Measurements from ENCODE around the gene SLC38A8.

Gene SLC38A8

GRCh38 chr16:84042308-84042878 is at the start of gene SLC38A8:
Gene SLC38A8 (minus strand): TSS chr16:84042795. CDS start chr16:84042157, 638 bp downstream.
- DNase-seq (ENCODE audit: low spot score): no peak

DNA sequence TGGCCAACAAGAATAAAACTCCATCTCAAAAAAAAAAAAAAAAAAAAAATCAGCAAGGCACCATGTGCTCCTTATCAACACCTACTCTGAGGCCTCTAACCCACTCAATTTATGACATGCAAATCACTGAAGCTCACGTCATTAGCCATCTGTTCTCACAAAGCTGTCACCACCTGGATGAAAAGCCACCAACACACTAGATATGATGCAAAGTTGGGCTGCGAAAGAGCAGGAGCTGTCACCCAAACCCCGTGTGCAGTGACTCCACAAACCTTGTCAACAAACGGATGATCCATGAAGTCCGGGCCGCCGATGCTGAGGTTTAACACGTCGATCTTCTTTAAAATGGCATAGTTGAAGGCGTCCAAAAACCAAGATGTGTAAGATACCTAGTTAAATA is 48.9 kb upstream of the SLC38A8 start:
- DNase-seq (ENCODE audit: low spot score): no peak

GRCh38 chr16:84090211-84090610 is 47.6 kb upstream of the SLC38A8 start:
- DNase-seq (ENCODE audit: low spot score): no peak

DNA sequence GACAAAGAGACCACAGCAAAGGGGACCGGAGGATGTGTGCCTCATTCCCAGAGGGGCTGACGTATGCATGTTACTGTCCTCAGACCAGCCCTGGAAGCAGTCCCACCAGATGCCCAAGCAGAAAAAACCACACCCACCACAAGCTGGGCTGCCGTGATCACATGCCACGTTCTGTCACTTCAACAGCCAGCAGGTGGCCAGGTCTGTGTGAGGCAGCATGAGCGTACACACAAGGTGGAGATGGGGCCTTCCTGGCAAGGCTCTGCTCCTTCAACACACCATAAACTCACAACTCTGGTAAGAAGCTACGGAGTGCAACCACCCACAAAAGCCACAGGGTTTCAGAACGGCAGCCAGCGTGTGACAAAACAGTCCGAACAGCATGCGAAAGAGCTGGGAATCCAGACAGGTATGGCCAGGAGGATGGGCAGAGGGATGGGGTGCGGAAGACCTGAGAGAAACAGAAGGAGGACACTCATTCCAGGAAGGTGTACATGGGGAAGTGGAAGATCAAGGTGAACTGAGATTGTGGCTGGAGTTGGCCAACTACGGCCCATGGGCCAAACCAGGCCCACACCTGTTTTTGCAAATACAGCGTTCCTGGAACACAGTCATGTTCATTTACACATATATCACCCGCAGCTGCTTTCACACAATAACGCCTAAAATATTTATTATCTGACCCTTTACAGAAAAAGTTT is 46.2 kb upstream of the SLC38A8 start:
- peak; percentile 33 for DNase-seq (ENCODE audit: low spot score)

- no peak for DNase-seq (ENCODE audit: low spot score)
These were observed 45.0 kb upstream of the SLC38A8 start for GRCh38 chr16:84087466-84088151.

DNA sequence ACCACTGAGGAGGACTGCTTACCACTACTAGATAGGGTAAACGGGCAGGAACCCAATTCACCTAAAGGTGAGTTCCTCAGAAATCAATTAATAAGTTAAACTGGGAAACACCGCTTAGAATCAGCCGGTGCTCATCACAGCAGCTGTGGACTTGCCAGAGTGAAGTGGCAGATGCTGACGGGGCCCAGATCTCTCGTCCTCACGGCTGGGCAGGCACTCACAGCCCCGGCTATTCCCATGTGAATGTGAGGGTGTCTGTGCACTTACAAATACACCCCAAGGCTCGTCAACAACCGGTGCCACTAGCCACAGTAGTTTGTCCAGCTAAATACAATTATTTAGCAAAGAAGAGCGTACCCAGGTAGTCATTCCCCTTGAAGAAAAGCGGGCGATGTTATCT is 44.4 kb upstream of the SLC38A8 start:
- no peak for DNase-seq (ENCODE audit: low spot score)

GRCh38 chr16:84086341-84086740 is 43.7 kb upstream of the SLC38A8 start:
- DNase-seq (ENCODE audit: low spot score): no peak

DNA sequence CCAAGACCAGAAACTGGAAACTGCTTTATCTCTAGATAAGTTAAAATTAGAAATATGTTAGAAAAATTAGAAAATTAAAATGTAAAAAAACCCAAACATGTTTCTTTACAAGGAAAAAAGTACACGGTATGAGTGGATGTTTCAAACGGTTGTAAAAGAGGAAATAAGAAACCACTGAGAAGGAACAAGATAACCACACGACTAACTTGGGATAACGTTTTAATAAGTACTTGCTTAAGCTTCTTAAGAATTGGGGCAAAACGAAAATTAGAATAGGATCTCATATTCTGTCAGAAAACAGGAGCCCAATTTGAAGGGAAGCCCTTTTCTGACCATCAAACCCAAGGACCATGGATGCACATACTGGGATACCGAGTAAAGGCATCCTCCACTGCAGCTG is 43.2 kb upstream of the SLC38A8 start:
- no peak for DNase-seq (ENCODE audit: low spot score)

GRCh38 chr16:84085271-84085667 is 42.7 kb upstream of the SLC38A8 start:
- no peak for DNase-seq (ENCODE audit: low spot score)

- DNase-seq (ENCODE audit: low spot score): peak; percentile 73
These were observed 42.1 kb upstream of the SLC38A8 start for GRCh38 chr16:84084570-84085270.

GRCh38 chr16:84082835-84083569 is 40.4 kb upstream of the SLC38A8 start:
- no peak for DNase-seq (ENCODE audit: low spot score)

DNA sequence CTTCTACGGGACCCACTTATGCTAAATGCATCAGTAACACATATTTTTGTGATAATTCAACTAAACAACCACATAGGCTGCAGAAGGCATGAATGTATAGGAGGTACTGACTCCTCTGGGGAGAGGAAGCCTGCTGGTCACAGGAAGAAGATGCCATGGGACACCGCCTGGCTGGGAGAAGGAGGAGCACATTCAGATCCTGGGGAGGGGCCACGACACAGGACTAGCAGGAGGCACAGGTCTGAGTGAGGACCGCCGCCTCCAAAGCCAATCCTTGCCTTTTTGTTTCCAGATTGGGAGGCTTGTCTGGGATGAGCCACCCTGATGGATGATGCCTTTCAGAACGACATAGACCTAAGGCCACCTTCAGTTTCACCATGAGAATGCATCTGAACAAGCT is 39.5 kb upstream of the SLC38A8 start:
- no peak for DNase-seq (ENCODE audit: low spot score)

DNA sequence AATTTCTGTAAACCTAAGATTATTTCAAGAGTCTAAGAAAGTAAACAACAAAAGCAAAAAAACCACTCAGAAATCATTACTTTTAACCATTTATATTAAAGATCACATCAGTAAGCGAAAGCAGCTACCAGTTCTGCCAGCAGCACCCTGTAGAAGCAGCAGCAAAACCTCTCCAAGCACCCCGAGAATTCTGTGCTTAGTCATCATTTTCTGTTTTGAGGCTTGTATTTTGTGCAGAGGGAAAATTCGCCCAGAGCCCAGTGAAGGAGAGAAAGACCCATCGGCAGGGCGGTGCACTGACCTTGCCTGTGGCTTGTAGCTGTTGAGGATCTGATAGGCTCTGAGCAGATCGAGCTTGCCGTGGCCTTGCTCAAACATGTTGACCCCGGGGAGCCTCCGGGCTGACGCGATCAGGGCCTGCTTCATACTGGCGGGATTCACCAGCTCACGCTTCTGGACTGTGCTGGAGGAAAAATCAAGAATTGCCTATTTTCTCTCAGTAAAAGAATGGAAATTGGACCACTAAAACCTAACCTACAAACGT is 38.9 kb upstream of the SLC38A8 start:
- no peak for DNase-seq (ENCODE audit: low spot score)

- DNase-seq (ENCODE audit: low spot score): no peak
These were observed 38.2 kb upstream of the SLC38A8 start for GRCh38 chr16:84080813-84081212.

DNA sequence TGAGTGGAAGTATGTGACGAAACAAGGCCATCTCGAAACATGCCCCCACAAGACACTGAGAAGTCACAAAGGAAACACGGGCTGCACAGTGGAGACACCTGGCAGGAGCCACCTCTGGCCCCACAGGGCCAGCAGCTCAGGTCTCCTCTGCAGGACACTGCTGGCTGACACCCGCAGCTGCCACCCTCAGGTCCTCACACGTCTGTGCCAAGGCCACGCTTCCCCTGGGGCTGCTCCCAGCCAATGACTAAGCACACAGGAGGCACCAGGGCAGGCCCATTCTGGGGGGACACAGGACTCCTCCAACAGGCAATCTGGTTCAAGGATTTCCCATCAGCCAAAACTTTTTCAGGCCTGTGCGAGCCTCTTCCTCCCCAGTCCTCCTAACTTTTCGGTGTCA is 37.8 kb upstream of the SLC38A8 start:
- no peak for DNase-seq (ENCODE audit: low spot score)

DNA sequence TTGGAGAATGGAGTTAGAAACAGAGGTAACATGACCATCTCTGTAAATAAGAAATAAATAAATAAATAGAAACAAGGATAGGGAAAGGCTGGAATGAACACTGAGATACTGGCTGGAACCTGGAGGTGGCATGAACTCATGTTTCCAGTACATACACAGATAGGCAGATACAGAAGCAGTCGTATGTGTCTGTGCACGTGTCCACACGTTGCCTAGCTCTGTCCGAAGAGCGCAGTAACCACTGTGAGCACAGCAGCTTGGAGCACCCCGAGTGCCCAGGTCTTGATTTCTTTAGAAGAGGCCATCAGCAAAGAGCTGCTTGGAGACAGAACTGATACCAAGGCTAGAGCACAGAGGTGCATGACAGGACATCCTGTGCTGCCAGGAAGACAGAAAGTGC is 37.1 kb upstream of the SLC38A8 start:
- DNase-seq (ENCODE audit: low spot score): no peak

DNA sequence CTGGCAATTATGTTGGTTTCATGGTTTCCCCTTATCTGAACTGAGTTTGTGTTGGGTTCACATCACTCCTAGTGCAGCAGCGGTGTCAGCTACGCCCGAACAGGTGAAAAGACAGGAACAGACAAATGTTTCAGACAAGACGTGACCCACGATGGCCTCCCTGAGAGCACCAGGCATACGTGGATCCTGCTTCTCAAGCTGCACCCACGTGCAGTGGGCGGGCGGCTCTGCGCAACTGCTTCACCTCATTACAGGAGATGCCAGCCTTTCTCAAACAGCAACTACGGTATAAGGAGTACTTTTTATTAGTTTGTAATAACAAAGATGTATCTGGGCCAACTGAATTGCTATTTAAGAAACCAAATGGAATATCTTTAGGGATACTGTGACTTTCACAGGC is 32.8 kb upstream of the SLC38A8 start:
- no peak for DNase-seq (ENCODE audit: low spot score)

GRCh38 chr16:84074721-84075120 is 32.1 kb upstream of the SLC38A8 start:
- no peak for DNase-seq (ENCODE audit: low spot score)

- no peak for DNase-seq (ENCODE audit: low spot score)
These were observed 29.4 kb upstream of the SLC38A8 start for GRCh38 chr16:84072014-84072413.

DNA sequence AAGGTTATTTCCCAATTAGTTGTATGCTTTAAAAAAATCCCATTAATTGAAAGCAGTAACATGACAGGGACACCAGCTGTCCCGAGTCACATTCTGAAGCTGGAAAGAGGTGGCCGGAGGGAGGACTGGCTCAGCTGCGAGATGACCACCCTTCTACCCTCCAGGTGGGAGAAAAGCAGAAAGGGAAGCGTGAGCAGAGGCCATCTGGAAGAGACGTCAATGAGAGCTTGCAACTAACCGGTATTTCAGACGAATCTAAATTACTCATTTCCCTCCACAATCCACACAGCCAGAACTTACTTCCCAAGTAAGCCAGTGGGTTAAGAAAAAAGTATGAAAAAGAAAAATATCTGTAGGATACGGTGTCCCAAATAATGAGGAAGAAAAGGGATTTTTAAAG is 28.5 kb upstream of the SLC38A8 start:
- DNase-seq (ENCODE audit: low spot score): no peak

GRCh38 chr16:84069540-84069939 is 26.9 kb upstream of the SLC38A8 start:
- DNase-seq (ENCODE audit: low spot score): no peak
